Bronchial epithelial cell (primary cell): ENCODE results near the gene KLF3. TPM values are rescaled to one million over a fixed set of nuclear protein-coding genes. Genes with fewer than 3 reads are reported as not detected.
A peak's percentile ranks its signal among the peaks of the same experiment; 100 is the strongest.

Experiments used
- DNase-seq: peaks from one replicate; pipeline ENCODE4 v3.0.0-alpha.2; 2010; ENCODE audit warnings: low read depth
- FAIRE-seq: peaks from 2 replicates; lab custom pipeline; 2011; peaks lifted over from hg19 to GRCh38; lab: Jason Lieb, UNC
- H3K27me3 ChIP-seq: 2 replicates; pipeline ENCODE4 v1.5.1; 2011; ENCODE audit warnings: low read length; ENCODE audit not compliant: control insufficient read depth, insufficient read depth
- H3K36me3 ChIP-seq: 2 replicates; pipeline ENCODE4 v1.5.1; 2011; ENCODE audit warnings: low read length; ENCODE audit not compliant: control insufficient read depth, insufficient read depth
- H3K4me3 ChIP-seq: 2 replicates; pipeline ENCODE4 v1.5.1; 2011; ENCODE audit warnings: mild to moderate bottlenecking, low read depth, low read length, control low read depth
- CTCF ChIP-seq: IDR thresholded peaks from 2 replicates; pipeline ENCODE4 v1.5.1; 2011; ENCODE audit warnings: mild to moderate bottlenecking, moderate library complexity, low read length, control low read depth, inconsistent platforms; ENCODE audit not compliant: insufficient read depth, severe bottlenecking
- total RNA-seq: library from RNA; depleted of rRNA; stranded (reverse); fragments of >200 nt; gene quantifications from 2 replicates; pipeline ENCODE4 v1.2.1, GENCODE V29; 2014

KLF3 gene
- total RNA-seq, 1 donor from 2014 or later = 33.4 TPM

GRCh38 chr4:38723114-38723513, 59.1 kb downstream of the KLF3 start:
- TF ChIP-seq CTCF = no peak
- no peaks in the 10 kb centered on the region for H3K36me3 ChIP-seq
- no peak overlapping the region for H3K4me3 ChIP-seq
- H3K27me3 ChIP-seq = no peaks in the 10 kb centered on the region
- DNase-seq = no peak
- FAIRE-seq = no peak

- Histone ChIP-seq H3K27me3 (no peaks in the 10 kb centered on the region), H3K4me3 (no peak overlapping the region), H3K36me3 (no peaks in the 10 kb centered on the region)
- TF ChIP-seq CTCF = no peak
- FAIRE-seq = no peak
- DNase-seq = no peak
Observed at GRCh38 chr4:38723726-38724474, 59.9 kb downstream of the KLF3 start.

GRCh38 chr4:38724475-38724808, 60.4 kb downstream of the KLF3 start:
- no peaks in the 10 kb centered on the region for H3K36me3 ChIP-seq
- H3K27me3 ChIP-seq = no peaks in the 10 kb centered on the region
- H3K4me3 ChIP-seq = no peak overlapping the region
- no peak for TF ChIP-seq CTCF
- FAIRE-seq = no peak
- no peak for DNase-seq

GRCh38 chr4:38728631-38729141, 64.7 kb downstream of the KLF3 start:
- FAIRE-seq = no peak
- TF ChIP-seq CTCF = peak; percentile 15

GRCh38 chr4:38730493-38730829, 66.5 kb downstream of the KLF3 start:
- no peak for TF ChIP-seq CTCF
- Histone ChIP-seq H3K36me3 (no peaks in the 10 kb centered on the region), H3K4me3 (no peak overlapping the region), H3K27me3 (no peaks in the 10 kb centered on the region)
- DNase-seq = no peak
- FAIRE-seq = no peak

More at GRCh38 chr4:38728631-38729141, 64.7 kb downstream of the KLF3 start:
- Histone ChIP-seq H3K27me3 (no peaks in the 10 kb centered on the region), H3K36me3 (no peaks in the 10 kb centered on the region), H3K4me3 (no peak overlapping the region)
- peak; percentile 25 for DNase-seq
